Skeletal muscle cell (primary cell): ENCODE measurements around the gene GRK6.

ENCODE experiments used
- DNase-seq: peaks from one replicate; pipeline ENCODE4 v3.0.0-alpha.2; 2010; ENCODE audit warnings: low read depth
- H3K4me3 ChIP-seq: 2 replicates; pipeline ENCODE4 v1.5.1; 2011; ENCODE audit warnings: low read depth, mild to moderate bottlenecking, control low read depth, low read length, moderate library complexity

GRK6 gene

DNA sequence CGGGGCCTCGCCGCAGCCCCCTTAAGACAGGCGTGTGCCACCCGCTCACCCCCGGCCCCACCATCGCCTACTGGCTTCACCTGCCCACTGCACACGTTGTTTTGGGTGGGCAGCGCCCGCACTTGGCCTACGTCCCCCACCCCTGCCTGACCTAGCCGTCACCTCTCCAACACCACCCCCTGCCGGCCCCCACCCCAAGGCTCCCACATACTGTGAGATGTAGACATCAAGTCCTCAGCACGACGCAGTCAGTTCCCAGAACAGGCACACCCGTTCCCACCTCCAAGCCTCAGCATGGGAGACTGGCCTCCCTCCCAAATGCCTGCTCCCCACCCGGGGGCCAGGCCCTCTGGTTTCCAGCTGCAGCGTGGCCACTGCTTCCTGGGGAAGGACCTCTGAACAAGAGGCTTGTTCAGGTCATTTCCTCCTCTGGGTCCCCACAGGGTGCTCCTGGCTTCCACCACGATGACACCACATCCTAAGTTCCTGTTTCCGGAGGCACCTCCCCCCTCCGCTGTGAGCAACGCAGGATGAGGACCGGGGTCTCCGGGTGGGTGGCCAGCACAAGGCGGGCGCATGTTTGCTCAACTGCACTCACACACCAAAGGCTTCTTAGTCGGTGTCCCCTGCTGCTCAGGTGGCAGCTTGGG is 35.7 kb downstream of the GRK6 start:
- H3K4me3 ChIP-seq, result no peak overlapping the region
- DNase-seq, result no peak

DNA sequence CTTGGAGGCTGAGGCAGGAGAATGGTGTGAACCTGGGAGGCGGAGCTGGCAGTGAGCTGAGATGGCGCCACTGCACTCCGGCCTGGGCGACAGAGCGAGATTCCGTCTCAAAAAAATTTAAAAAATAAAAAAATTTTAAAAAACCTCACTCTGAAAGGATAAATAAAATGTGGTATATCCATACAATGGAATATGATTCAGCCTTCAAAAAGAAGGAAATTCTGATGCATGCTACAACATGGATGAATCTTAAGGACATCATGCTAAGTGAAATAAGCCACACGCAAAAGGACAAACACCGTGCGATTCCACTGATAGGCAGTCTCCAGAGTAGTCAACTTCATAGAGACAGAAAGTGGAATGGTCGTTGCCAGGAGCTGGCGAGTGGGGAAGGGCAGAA is 38.6 kb downstream of the GRK6 start:
- DNase-seq, result no peak
- no peak overlapping the region for H3K4me3 ChIP-seq

DNA sequence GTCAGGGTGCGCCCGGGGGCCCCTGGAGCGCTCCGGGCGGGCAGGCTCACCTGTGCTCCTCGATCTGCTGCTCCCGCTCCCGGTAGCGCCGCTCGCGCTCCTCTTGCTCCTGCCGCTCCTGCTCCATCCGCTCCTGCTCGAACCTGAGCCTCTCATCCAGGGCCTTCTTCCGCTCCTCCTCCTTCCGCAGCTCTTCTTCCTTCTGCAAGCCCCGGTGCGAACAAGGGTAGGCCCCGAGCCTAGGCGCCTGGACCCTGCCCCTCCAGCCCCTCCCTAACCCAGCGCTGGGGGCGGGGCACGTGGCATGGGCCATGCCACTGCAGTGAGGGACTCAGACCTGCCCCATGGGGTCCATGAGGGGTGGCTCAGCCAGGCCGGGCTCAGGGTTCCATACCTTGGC is 40.4 kb downstream of the GRK6 start:
- no peak overlapping the region for H3K4me3 ChIP-seq
- DNase-seq, result no peak

DNA sequence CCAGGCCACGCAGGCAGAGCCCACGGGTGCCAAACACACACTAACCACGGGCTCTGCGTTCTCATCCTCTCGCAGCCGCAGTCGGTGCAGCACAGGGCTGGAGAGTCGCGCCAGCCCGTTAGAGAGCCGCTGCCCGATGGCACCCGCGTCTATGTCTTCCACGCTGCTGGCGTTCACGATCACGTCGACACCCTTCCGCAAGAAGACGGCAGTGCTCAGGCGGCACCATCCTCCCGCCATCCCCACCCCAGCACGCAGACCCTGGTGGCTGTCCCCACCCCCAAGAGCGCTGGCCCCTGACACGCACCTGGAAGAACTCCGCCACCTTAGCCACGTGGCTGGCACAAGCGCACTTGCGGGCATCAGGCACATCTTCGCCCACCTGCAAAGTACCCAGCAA is 41.0 kb downstream of the GRK6 start:
- H3K4me3 ChIP-seq, result no peak overlapping the region
- DNase-seq, result no peak

DNA sequence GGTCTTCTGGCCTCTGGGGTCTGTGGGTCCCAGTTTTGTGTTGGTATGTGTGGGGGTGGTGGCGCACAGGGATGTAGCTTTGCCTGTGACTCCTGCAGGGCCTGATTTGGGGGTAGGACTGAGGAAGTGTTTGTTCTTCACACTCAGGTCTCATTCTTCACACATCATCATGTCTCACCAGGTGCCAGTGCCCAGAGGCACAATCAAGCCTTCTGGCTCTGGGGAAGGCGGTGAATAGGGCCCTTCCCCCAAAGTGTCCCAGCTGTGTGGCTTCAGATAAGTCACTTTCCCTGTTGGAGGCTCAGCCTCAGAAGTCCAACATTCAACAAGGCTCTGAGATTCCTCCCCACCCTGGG is 41.8 kb downstream of the GRK6 start:
- no peak overlapping the region for H3K4me3 ChIP-seq
- DNase-seq, result no peak

DNA sequence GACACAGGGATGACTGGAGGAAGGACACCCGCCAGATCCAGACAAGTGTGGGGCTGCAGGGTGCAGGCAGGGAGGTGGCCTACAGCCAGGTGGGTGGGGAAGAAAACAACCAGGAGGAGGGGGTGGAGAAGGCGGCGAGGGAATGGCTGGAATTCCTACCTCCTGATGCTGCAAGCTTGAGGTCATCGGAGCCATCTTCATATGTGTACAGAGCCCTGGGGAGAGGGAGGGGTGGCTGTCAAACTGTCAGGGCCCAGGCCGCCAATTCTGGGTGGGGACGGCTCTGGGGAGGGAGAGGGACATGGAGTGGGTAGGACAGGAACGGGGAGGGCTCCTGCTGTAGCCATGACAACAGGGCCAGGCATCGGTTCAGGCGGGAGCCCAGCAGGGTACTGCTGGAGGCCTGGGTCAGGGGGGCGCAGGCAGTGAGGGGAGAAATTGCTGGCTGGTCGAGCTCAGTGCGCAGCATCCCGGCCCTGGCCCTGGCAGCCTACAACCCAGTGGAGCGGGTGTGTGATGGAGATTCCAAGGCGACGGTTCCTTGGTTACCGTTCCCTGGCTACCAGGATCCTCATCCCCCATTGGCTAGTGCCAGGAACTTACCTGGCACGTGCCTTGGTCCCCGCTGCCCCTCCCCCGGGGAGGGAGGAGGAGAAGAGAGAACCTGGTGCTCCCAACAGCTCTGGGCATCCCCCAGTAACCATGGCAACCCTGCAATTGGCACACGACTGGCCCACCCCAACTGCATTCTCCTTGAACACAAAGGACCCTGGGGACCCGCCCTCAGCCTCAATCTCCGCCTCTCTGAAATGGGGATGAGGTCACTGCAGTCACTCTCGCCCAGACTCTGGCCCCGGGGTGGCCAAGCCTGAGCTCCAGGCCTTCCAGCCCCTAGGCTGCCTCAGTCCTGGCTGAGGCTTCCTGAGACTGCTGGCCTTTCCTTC is 42.5 kb downstream of the GRK6 start:
- DNase-seq, result no peak
- no peak overlapping the region for H3K4me3 ChIP-seq

DNA sequence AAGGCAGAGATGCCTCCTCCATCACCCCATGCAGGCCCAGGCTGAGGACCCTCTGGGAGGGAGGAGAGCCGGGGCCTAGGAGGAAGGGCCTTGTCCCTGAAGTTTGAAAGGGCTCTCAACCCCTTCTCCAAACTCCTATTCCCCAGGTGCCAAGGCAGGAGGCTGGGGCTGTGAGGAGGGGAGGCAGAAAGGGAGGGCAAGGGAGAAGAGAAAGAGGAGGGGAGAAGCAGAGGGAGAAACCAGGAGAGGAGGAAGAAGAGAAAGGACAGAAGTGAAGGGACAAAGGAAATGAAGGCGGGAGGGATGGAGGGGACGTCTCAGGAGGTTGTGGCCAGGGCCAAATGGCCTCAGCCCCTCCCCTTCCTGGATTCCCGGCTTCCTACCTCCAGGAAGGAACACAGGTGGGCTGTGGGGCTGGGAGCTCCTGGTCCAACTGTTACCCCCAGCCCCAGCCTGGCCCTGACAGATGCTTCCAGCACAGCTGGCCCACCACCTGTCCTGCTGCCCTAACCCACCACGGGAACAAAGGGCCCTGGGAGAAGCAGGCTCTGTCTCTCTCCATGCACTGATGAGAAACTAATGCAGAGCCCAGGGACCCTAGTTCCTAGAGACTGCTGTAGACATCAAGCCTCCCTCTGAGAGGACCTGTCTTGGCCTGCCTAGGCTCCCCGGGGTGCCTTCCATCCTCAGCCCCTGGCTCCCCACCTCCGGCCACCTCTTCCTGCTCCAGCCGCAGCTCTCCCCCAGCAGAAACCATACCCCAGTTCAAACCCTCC is 43.5 kb downstream of the GRK6 start:
- H3K4me3 ChIP-seq, result peak overlapping the region; percentile 5
- no peak for DNase-seq

DNA sequence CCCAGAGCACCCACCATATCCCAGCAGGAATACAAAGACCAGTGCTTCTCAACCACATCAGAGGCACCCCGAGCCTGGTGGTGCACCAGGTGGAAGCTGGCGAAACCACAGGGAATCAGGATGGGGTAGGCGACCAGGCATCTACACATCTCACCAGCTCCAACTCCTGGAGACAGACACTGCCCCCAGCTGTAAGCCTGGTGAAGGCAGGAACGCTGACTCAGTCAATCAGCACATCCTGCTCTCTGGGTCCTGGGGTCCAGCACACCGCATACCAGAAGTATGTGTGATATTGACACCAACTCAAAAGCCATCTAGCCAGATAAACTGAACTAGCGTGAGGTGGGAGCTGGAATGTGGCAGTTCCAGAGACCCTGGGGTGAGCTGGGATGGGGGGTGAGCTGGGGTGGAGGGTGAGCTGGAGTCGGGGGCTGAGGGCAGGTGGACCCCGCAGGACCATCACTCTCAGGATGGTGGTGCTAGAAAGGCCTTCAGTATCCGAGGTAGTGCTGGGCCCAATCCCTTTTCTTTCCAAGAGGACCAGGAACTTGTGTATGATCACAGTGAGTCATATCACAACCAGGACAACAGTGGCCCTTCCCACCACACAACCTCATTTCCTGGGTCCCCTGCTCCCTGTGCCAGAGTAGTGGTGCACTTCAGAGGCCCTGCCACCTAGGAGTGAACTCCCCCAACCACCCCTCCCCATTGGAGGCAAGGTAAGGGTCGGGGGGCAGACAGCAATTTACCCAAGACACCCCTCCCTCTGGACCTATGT is 44.5 kb downstream of the GRK6 start:
- DNase-seq, result no peak
- peak overlapping the region; percentile 81 for H3K4me3 ChIP-seq

DNA sequence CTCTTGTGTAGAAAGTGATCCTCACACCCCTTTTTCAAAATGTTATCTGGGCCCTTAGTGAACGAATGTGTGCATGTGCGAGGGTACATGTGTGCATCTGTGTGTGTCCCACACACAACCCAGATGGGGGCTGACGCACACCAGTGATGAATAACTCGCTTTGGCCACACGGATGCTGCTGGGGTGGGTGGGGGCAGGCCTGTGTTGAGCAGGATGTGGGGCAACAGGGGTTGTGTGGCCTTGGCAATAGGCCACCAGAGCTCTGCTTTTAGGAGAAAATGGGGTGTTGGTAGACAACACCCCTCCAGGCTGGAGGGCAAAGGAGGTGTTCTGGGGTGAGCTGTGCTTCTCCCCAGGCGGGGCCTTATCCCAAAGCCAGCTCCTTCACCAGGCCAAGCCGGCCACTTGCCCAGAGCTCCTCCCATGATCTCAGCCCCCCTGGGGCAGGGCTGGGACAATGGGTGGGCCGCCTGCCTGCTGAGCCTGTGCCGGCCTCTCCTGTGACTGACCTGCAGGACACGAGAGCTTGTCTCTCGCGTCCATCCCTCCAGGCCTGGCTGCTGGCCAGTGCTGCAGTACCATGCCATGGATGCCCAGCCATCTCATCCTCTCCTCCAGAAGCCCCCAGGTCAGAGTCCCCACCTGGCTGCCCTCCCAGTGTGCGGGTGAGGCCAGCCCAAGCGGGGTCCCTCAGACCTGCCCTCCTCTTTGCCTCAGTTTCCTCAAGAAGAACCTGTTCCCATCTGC is 45.3 kb downstream of the GRK6 start:
- H3K4me3 ChIP-seq, result peak overlapping the region; percentile 81
- no peak for DNase-seq

DNA sequence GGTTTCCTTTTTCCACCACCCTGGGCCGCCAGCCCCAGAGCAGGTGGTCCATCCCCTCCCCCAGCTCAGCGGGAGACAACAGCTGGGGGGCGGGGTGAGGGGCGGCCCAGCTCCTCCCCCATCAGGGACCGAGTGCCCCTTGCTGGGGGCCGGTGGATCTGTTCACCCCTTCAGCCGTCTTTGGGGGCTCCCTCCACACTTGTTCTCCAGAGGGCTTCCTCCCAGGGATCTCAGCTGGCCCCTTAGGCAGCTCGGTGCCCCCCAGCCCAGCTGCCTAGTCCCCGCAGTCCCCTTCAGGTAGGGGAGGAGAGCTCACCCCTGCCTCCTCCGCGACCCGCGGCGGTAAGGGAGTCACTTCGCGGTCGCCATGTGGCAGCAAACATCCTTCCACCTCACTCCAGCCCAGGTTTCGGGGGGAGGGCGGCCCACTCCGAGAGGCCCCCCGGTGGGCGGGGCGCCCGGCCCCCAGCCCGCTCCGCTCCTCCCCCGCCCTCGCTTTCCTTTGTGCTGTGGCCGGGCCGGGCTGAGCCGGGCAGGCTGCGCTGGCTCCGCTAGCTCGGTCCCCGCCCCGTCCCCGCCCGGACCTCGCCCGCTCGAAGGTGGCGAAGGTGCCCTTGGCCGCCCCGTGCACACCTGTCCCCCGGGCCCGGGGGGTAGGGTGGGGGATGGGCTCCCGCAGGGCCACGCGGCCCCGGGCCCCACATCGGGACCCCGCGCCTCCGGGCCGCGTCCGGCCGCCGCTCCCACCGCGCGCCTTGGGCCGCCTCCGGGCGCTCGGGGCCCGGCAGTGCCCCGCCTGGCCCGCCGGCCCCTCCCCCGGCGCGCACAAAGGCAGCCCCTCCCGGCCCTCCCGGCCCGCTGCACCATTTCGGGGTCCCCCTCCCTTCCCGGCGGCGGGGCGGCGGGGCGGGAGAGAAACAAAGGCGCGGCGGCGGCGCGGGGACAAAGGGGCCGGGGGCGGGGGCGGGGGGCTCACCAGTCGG is 46.3 kb downstream of the GRK6 start:
- H3K4me3 ChIP-seq, result peak overlapping the region; percentile 81
- DNase-seq, result no peak

DNA sequence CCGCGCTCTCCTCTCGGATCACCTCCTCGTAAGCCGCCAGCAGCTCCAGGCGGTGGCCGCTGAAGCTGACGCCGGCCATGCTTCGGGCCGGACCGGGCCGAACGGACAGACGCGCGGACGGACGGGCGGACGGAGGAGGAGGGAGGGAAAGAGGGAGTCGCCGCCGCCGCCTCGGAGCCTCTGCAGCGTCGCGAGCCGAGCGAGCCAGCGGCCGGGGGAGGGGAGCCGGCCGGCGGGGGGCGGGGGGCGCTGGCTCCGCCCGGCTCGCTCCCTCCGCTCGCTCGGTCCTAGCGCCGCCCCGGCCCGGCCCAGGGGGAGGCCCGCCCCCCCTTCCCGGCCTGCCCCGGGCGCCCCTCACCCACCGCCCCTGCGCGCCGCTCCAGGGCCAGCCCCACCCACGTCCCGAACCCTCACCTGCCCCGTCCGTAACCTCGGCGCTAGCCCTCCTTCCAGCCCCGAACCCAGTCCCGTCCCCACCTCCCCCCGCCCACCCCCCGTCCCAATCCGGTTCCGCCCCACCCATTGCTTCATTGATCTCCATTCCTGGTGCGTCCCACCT is 47.0 kb downstream of the GRK6 start, which contains the start of gene DBN1:
DBN1 (minus strand) TSS at position 192 of the 559 bp plus-strand sequence; CDS start at position 79, 113 bp downstream.
- peak within 1 kb of the TSS; percentile 81 for H3K4me3 ChIP-seq
- no peak for DNase-seq

DNA sequence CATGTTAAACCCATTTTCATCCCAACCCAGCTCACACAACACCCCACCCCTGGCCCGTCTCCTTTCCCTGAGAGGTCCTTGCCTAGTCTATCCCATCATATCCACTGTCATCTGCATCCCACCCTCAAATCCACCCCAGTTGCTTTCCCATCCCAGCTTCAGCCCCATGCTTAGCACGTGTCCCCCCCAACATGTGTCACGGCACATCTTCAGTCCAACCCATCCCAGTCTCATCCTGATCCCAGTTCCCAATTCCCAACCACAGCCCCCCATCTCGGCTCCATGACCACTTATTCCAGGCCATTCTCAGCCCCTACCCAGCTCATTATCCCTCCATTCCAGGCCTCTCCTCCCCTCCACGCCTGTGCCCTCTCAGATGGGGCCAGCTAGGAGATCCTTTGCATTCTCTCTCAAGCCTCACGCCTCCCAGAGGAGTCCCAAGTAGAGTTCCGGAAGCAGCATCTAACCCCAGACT is 47.6 kb downstream of the GRK6 start:
- H3K4me3 ChIP-seq, result no peak overlapping the region
- no peak for DNase-seq

DNA sequence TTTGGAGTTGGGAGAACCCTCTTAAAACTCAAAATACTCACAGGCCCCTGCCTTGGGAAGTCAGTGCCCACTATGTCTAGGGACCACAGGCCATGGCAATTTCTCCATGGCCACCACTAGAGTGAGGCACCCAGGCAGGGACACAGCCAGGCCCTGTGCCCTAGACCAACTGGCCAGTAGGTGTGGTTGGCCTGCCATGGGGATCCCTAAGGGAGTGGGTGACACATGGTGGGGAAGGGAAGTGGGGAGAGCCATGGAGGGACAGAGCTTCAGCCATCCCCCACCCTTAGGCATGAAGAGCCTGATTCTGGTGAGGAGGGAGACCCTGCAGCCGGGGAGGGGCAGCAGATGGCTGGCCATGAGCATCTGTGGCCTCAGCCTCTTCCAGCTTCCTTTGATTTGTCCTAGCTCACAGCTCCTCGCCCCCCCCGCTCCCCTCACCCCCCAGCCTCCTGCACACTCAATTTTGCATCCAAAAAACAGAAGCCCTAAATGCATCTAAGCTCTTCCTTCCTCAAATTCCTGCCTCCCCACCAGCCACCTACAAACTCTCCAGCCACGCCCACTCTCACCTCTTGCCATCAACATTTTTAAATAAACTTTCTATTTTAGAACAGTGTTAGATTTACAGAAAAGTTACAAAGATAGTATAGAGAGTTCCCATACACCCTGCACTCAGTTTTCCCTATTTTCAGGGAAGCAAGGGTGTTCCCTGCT is 48.5 kb downstream of the GRK6 start:
- DNase-seq, result no peak

DNA sequence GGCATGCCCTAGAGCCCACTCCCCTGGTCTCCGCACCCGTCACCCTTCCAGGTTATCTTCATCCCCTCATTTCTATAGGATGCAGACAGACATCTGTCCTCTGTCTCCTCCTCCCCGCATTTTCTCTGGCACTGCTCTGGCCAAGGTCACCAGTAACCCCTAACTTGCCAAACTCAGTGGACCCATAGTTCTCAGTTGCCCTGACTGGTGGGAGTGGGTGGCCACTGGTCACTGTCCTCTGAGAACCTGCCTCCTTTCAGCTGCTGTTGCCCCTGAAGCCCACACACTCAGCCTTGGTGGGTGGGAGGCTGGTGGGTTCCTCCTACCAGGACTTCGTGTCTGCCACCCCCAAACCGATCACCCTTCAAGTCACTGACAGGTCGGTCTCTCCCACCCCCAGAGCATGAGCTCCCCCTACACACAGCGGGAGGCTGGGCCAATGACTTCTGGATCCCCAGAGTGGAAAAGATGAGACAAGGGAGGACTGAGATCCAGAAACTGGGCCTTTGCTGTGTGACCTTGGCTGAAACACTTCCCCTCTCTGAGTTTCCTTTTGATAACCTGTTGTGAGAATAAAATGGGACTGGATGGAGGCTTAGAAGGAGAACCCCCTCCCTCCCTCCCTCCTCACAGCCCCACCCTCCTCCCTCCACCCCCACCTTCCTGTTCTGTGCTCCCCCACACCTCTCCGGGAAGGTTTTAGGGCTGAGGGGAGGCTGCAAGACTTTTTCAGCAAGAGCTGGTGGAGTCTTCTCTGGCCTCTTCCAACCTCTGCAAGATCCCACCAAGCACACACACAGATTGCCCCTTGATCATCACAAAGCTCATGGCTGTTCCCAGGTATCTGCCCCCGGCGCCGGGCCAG is 49.3 kb downstream of the GRK6 start:
- no peak overlapping the region for H3K4me3 ChIP-seq
- no peak for DNase-seq

More for the DNA sequence above, 48.5 kb downstream of the GRK6 start:
- H3K4me3 ChIP-seq, result no peak overlapping the region

DNA sequence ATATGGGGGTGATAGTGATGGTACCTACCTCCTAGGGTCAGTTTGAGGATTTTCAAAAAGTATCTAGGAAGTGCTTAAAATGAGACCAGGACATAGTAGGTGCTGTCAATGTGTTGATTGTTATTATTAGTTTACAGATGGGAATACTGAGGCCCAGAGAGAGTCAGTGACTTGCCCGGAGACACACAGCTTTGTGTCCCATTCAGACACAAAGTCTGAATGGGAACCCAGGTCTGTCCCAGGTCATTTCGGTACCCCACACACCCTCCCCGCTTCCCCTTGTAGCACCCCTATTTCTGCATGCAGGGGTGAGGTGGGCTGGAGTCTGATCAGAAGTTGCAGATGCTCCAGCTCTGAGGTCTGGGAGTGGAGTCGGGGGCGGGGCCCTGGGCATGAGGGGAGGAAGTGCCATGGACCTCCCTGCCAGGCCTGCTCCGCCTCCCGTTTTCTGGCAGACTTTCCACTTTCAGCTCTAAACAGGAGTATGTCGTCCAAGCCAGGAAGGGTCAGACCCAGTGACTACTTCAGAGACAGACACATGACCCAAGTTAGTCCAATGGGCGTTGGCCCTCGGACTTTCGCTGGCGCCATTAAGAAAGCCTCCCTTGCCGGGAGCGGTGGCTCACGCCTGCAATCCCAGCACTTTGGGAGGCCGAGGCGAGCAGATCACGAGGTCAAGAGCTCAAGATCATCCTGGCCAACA is 50.2 kb downstream of the GRK6 start:
- DNase-seq, result no peak
- H3K4me3 ChIP-seq, result no peak overlapping the region
